Measurements from ENCODE around the gene DOCK1. TPM values are rescaled to one million over a fixed set of nuclear protein-coding genes. Genes with fewer than 3 reads are reported as not detected.
"Not testable (repeated sequence)": the region's sequence is repeated elsewhere in the genome, so short reads cannot be mapped to it uniquely, and the experiment has no call there.

DOCK1 gene
- total and polyA plus RNA-seq, 7 experiments from 2014 or later = 0.11 to 1.2 (median 0.34) TPM; not detected in 2

GRCh38 chr10:127309619-127310018, 404.4 kb downstream of the DOCK1 start:
- DNase-seq; POLR2A ChIA-PET; H3K4me1 ChIP-seq (ENCODE audit: control insufficient read depth in 2 of 2, insufficient read depth in 2 of 2, low read length in 2 of 2); H3K4me1 Mint-ChIP-seq; CTCF ChIA-PET; H3K27ac Mint-ChIP-seq; H3K9me3 ChIP-seq (ENCODE audit: control insufficient read depth in 2 of 3, low read length in 3 of 3); intact Hi-C loops (cut with micrococcal nuclease); H3K4me3 ChIP-seq (ENCODE audit: low read length); H3K27me3 ChIP-seq (ENCODE audit: control insufficient read depth in 2 of 2, insufficient read depth in 2 of 2, low read length in 2 of 2); H3K27ac ChIP-seq (ENCODE audit: low read depth, low read length); H3K9me3 Mint-ChIP-seq; ATAC-seq; H3K4me3 Mint-ChIP-seq; H3K36me3 Mint-ChIP-seq; H3K36me3 ChIP-seq (ENCODE audit: control insufficient read depth in 2 of 3, insufficient read depth in 3 of 3, low read length in 3 of 3): not testable (repeated sequence)
- H3K27me3 Mint-ChIP-seq = peaks cover 3 to 20% (median 11%) of the 10 kb centered on the region in 5 donors

GRCh38 chr10:127310430-127310829, 405.2 kb downstream of the DOCK1 start:
- Histone ChIP-seq H3K27ac (ENCODE audit: low read depth, low read length) (no peak overlapping the region), H3K27me3 (ENCODE audit: control insufficient read depth in 2 of 2, insufficient read depth in 2 of 2, low read length in 2 of 2) (no peaks in the 10 kb centered on the region), H3K4me1 (ENCODE audit: control insufficient read depth in 2 of 2, insufficient read depth in 2 of 2, low read length in 2 of 2) (no peaks in the 10 kb centered on the region), H3K4me3 (ENCODE audit: low read length) (no peak overlapping the region), H3K36me3 (ENCODE audit: control insufficient read depth in 2 of 3, insufficient read depth in 3 of 3, low read length in 3 of 3) (no peaks in the 10 kb centered on the region), H3K9me3 (ENCODE audit: control insufficient read depth in 2 of 3, low read length in 3 of 3) (no peaks in the 10 kb centered on the region)
- intact Hi-C loops (cut with micrococcal nuclease) = no loop called here
- Mint-ChIP-seq H3K27me3 (peaks cover 3 to 20% (median 11%) of the 10 kb centered on the region in 5 donors), H3K4me1 (no peaks in the 10 kb centered on the region), H3K36me3 (peaks cover 0 to 3% (median 0%) of the 10 kb centered on the region in 5 donors), H3K4me3 (no peak overlapping the region), H3K27ac (no peak overlapping the region), H3K9me3 (no peaks in the 10 kb centered on the region)
- CTCF ChIA-PET = no interaction called here
- POLR2A ChIA-PET = no interaction called here
- ATAC-seq = no peak
- no peak for DNase-seq

GRCh38 chr10:127310923-127311322, 405.7 kb downstream of the DOCK1 start:
- H3K4me3 Mint-ChIP-seq = no peak overlapping the region
- intact Hi-C loops (cut with micrococcal nuclease) = no loop called here
- no peak for ATAC-seq

GRCh38 chr10:127313996-127314700, 408.9 kb downstream of the DOCK1 start:
- Histone ChIP-seq H3K4me3 (ENCODE audit: low read length) (no peak overlapping the region), H3K4me1 (ENCODE audit: control insufficient read depth in 2 of 2, insufficient read depth in 2 of 2, low read length in 2 of 2) (no peaks in the 10 kb centered on the region), H3K27ac (ENCODE audit: low read depth, low read length) (no peak overlapping the region), H3K9me3 (ENCODE audit: control insufficient read depth in 2 of 3, low read length in 3 of 3) (no peaks in the 10 kb centered on the region), H3K27me3 (ENCODE audit: control insufficient read depth in 2 of 2, insufficient read depth in 2 of 2, low read length in 2 of 2) (no peaks in the 10 kb centered on the region), H3K36me3 (ENCODE audit: control insufficient read depth in 2 of 3, insufficient read depth in 3 of 3, low read length in 3 of 3) (no peaks in the 10 kb centered on the region)
- no peak for ATAC-seq
- CTCF ChIA-PET = no interaction called here
- H3K36me3 Mint-ChIP-seq = peaks cover 0 to 3% (median 0%) of the 10 kb centered on the region in 5 donors
- no peaks in the 10 kb centered on the region for H3K9me3 Mint-ChIP-seq
- no peak for DNase-seq
- peaks cover 0 to 3% (median 0%) of the 10 kb centered on the region in 7 donors for H3K4me1 Mint-ChIP-seq
- POLR2A ChIA-PET = no interaction called here
- peaks cover 3 to 20% (median 11%) of the 10 kb centered on the region in 5 donors for H3K27me3 Mint-ChIP-seq
- no peak overlapping the region for H3K27ac Mint-ChIP-seq
- H3K4me3 Mint-ChIP-seq = no peak overlapping the region
- intact Hi-C loops (cut with micrococcal nuclease) = no loop called here

More at GRCh38 chr10:127310923-127311322, 405.7 kb downstream of the DOCK1 start:
- DNase-seq = no peak
- POLR2A ChIA-PET = no interaction called here
- Mint-ChIP-seq H3K27ac (no peak overlapping the region), H3K36me3 (peaks cover 0 to 3% (median 0%) of the 10 kb centered on the region in 5 donors), H3K27me3 (peaks cover 3 to 20% (median 11%) of the 10 kb centered on the region in 5 donors), H3K4me1 (no peaks in the 10 kb centered on the region), H3K9me3 (no peaks in the 10 kb centered on the region)
- CTCF ChIA-PET = no interaction called here
- no peaks in the 10 kb centered on the region for H3K9me3 ChIP-seq (ENCODE audit: control insufficient read depth in 2 of 3, low read length in 3 of 3)
- no peak overlapping the region for H3K4me3 ChIP-seq (ENCODE audit: low read length)
- H3K27me3 ChIP-seq (ENCODE audit: control insufficient read depth in 2 of 2, insufficient read depth in 2 of 2, low read length in 2 of 2) = no peaks in the 10 kb centered on the region
- H3K27ac ChIP-seq (ENCODE audit: low read depth, low read length) = no peak overlapping the region
- H3K4me1 ChIP-seq (ENCODE audit: control insufficient read depth in 2 of 2, insufficient read depth in 2 of 2, low read length in 2 of 2) = no peaks in the 10 kb centered on the region
- no peaks in the 10 kb centered on the region for H3K36me3 ChIP-seq (ENCODE audit: control insufficient read depth in 2 of 3, insufficient read depth in 3 of 3, low read length in 3 of 3)

- ATAC-seq = no peak
- no peak overlapping the region for H3K27ac ChIP-seq (ENCODE audit: low read depth, low read length)
- peaks cover 0 to 3% (median 0%) of the 10 kb centered on the region in 7 donors for H3K4me1 Mint-ChIP-seq
- POLR2A ChIA-PET = no interaction called here
- intact Hi-C loops (cut with micrococcal nuclease) = no loop called here
- no peaks in the 10 kb centered on the region for H3K4me1 ChIP-seq (ENCODE audit: control insufficient read depth in 2 of 2, insufficient read depth in 2 of 2, low read length in 2 of 2)
- peaks cover 3 to 20% (median 11%) of the 10 kb centered on the region in 5 donors for H3K27me3 Mint-ChIP-seq
- H3K4me3 ChIP-seq (ENCODE audit: low read length) = no peak overlapping the region
- no peaks in the 10 kb centered on the region for H3K9me3 ChIP-seq (ENCODE audit: control insufficient read depth in 2 of 3, low read length in 3 of 3)
- no peak for DNase-seq
- H3K9me3 Mint-ChIP-seq = no peaks in the 10 kb centered on the region
- peaks cover 0 to 3% (median 0%) of the 10 kb centered on the region in 5 donors for H3K36me3 Mint-ChIP-seq
- CTCF ChIA-PET = no interaction called here
- H3K4me3 Mint-ChIP-seq = no peak overlapping the region
- no peaks in the 10 kb centered on the region for H3K27me3 ChIP-seq (ENCODE audit: control insufficient read depth in 2 of 2, insufficient read depth in 2 of 2, low read length in 2 of 2)
- no peaks in the 10 kb centered on the region for H3K36me3 ChIP-seq (ENCODE audit: control insufficient read depth in 2 of 3, insufficient read depth in 3 of 3, low read length in 3 of 3)
- H3K27ac Mint-ChIP-seq = no peak overlapping the region
These were observed 409.6 kb downstream of the DOCK1 start for GRCh38 chr10:127314797-127315196.

GRCh38 chr10:127315888-127316287, 410.7 kb downstream of the DOCK1 start:
- Mint-ChIP-seq H3K27ac (no peak overlapping the region), H3K4me1 (peaks cover 0 to 3% (median 0%) of the 10 kb centered on the region in 7 donors), H3K36me3 (peaks cover 0 to 3% (median 0%) of the 10 kb centered on the region in 5 donors), H3K4me3 (no peak overlapping the region), H3K27me3 (peaks cover 3 to 20% (median 13%) of the 10 kb centered on the region in 5 donors), H3K9me3 (peaks cover 0 to 2% (median 0%) of the 10 kb centered on the region in 11 donors)
- no peak for ATAC-seq
- Histone ChIP-seq H3K4me1 (ENCODE audit: control insufficient read depth in 2 of 2, insufficient read depth in 2 of 2, low read length in 2 of 2) (no peaks in the 10 kb centered on the region), H3K27ac (ENCODE audit: low read depth, low read length) (no peak overlapping the region), H3K27me3 (ENCODE audit: control insufficient read depth in 2 of 2, insufficient read depth in 2 of 2, low read length in 2 of 2) (no peaks in the 10 kb centered on the region), H3K9me3 (ENCODE audit: control insufficient read depth in 2 of 3, low read length in 3 of 3) (no peaks in the 10 kb centered on the region), H3K36me3 (ENCODE audit: control insufficient read depth in 2 of 3, insufficient read depth in 3 of 3, low read length in 3 of 3) (no peaks in the 10 kb centered on the region), H3K4me3 (ENCODE audit: low read length) (no peak overlapping the region)
- ChIA-PET CTCF (no interaction called here), POLR2A (no interaction called here)
- intact Hi-C loops (cut with micrococcal nuclease) = no loop called here
- DNase-seq = no peak

- DNase-seq (no peak), ATAC-seq (no peak)
- H3K4me3 Mint-ChIP-seq = no peak overlapping the region
- Histone ChIP-seq H3K4me1 (ENCODE audit: control insufficient read depth in 2 of 2, insufficient read depth in 2 of 2, low read length in 2 of 2) (no peaks in the 10 kb centered on the region), H3K36me3 (ENCODE audit: control insufficient read depth in 2 of 3, insufficient read depth in 3 of 3, low read length in 3 of 3) (no peaks in the 10 kb centered on the region), H3K27ac (ENCODE audit: low read depth, low read length) (no peak overlapping the region), H3K4me3 (ENCODE audit: low read length) (no peak overlapping the region), H3K27me3 (ENCODE audit: control insufficient read depth in 2 of 2, insufficient read depth in 2 of 2, low read length in 2 of 2) (no peaks in the 10 kb centered on the region), H3K9me3 (ENCODE audit: control insufficient read depth in 2 of 3, low read length in 3 of 3) (no peaks in the 10 kb centered on the region)
- peaks cover 0 to 3% (median 0%) of the 10 kb centered on the region in 7 donors for H3K4me1 Mint-ChIP-seq
- H3K36me3 Mint-ChIP-seq = peaks cover 0 to 3% (median 0%) of the 10 kb centered on the region in 5 donors
- intact Hi-C loops (cut with micrococcal nuclease) = no loop called here
- peaks cover 0 to 12% (median 5%) of the 10 kb centered on the region in 5 donors for H3K27me3 Mint-ChIP-seq
- no peak overlapping the region for H3K27ac Mint-ChIP-seq
- ChIA-PET CTCF (no interaction called here), POLR2A (no interaction called here)
- peaks cover 0 to 2% (median 0%) of the 10 kb centered on the region in 11 donors for H3K9me3 Mint-ChIP-seq
These were observed 413.2 kb downstream of the DOCK1 start for GRCh38 chr10:127318396-127318795.
